Pancreas (tissue), 10 donors: ENCODE measurements around the gene TJP2. TPM values are rescaled to one million over a fixed set of nuclear protein-coding genes. Genes with fewer than 3 reads are reported as not detected.

Source experiments
- ATAC-seq, 4 donors: fragments of 200-7000 bp; cut with Tn5 transposase; one replicate each; pipeline versions ENCODE4 v1.8.0 to v1.9.1; 2020; ENCODE audit warnings: mild to moderate bottlenecking in 4 of 4, moderate library complexity in 4 of 4
- DNase-seq, 6 donors: peaks; one replicate each; pipeline ENCODE4 v3.0.0-alpha.2; 2020
- FAIRE-seq: peaks from 2 replicates; lab custom pipeline; 2012; peaks lifted over from hg19 to GRCh38; lab: Jason Lieb, UNC
- H3K27ac ChIP-seq, 4 donors: fragments of 200-600 bp; sonication (generic); 1 replicate in 3 of 4; 2 replicates in 1 of 4; pipeline versions ENCODE4 v1.5.0 to v1.8.0; 2020
- H3K27me3 ChIP-seq, 4 donors: fragments of 200-600 bp; one replicate each; pipeline ENCODE4 v1.8.0; 2021
- H3K36me3 ChIP-seq, 3 donors: fragments of 200-600 bp; sonication (generic) in 1 of 3; one replicate each; pipeline versions ENCODE4 v1.5.0 to v1.8.0; 2020 to 2021
- H3K4me1 ChIP-seq, 3 donors: fragments of 200-600 bp; one replicate each; pipeline ENCODE4 v1.8.0; 2021
- H3K4me3 ChIP-seq, 4 donors: fragments of 200-600 bp; sonication (generic) in 2 of 4; one replicate each; pipeline versions ENCODE4 v1.5.0 to v1.8.0; 2020 to 2021
- H3K9me3 ChIP-seq, 4 donors: fragments of 200-600 bp; one replicate each; pipeline ENCODE4 v1.8.0; 2021
- CTCF ChIP-seq, 4 donors: fragments of 200-600 bp; sonication (generic) in 3 of 4; IDR thresholded peaks; one replicate each; pipeline versions ENCODE4 v1.5.0 to v1.8.0; 2021; ENCODE audit warnings: antibody characterized with exemption in 4 of 4
- WGBS, 2 donors: extraction: QIAGEN DNeasy Blood & Tissue Kit; methylation state at CpG; one replicate each; pipeline ENCODE4 v1.1.7; 2013; 5-methylcytosine and 5-hydroxymethylcytosine counted together
- intact Hi-C, 3 donors: fragments of 100-400 bp; cut with DNase I; formaldehyde crosslinking; loops; one replicate each; pipeline versions ENCODE4 v1.11.1 to v1.14.2; 2022
- polyA plus RNA-seq, 2 donors: library from polyadenylated mRNA; stranded (reverse); fragments of 200-250 nt; gene quantifications; one replicate each; pipeline ENCODE4 v1.2.3, GENCODE V29; 2013
- total RNA-seq, 6 donors: library from RNA; stranded (reverse); fragmentation: NEBNext Ultra II Directional in 4 of 6; extraction: Animal tissue kit (Norgen Biotek cat#: 25700) in 4 of 6; gene quantifications; one replicate each; pipeline versions ENCODE4 v1.2.1 to v1.2.4, GENCODE V29; 2021 to 2023
- donor health status: healthy with polysubstance abuse.
- donor health status: DM: no; HTN: no; CAD: no; lungs with moderate emphysema.
- donor health status: DM: no; HTN: no; CAD: no.
- donor health status: control.
- donor health status: control.
- donor health status: Bipolar disorder and iron deficiency.
- donor health status: DM: yes; HTN: yes; CAD: no.
- donor health status: DM: no; HTN: no; CAD: no.
- donor health status: DM: no; HTN: no; CAD: no.
- donor health status: DM: yes; HTN: yes; CAD: no.

TJP2 gene
- total and polyA plus RNA-seq, 8 donors, result 24.1 to 70.3 (median 31.5) TPM

- 36 to 41% methylated on average over 5 of the region's 5 CpGs for WGBS, 2 donors
- no peak overlapping the region for H3K27ac ChIP-seq
- FAIRE-seq (no peak), DNase-seq (no peak), ATAC-seq (no peak)
- H3K4me3 ChIP-seq, result no peak overlapping the region
- intact Hi-C loops, result loop anchor here in 1 of 3 donors (5.0 kb wide), 1 partner anchor 138 kb away; no protein-coding TSS in a partner anchor
- no peaks in the 10 kb centered on the region for H3K36me3 ChIP-seq
- no peaks in the 10 kb centered on the region for H3K9me3 ChIP-seq
- no peaks in the 10 kb centered on the region for H3K27me3 ChIP-seq
- peaks cover 0 to 17% (median 0%) of the 10 kb centered on the region in 3 donors for H3K4me1 ChIP-seq
- TF ChIP-seq CTCF (IDR thresholded peaks at IDR 0.05), result no peak
These were observed 20.8 kb downstream of the TJP2 start for GRCh38 chr9:69194702-69195418.

- Histone ChIP-seq H3K4me3 (no peak overlapping the region), H3K4me1 (peaks cover 0 to 9% (median 0%) of the 10 kb centered on the region in 3 donors), H3K36me3 (no peaks in the 10 kb centered on the region), H3K27ac (no peak overlapping the region), H3K9me3 (no peaks in the 10 kb centered on the region), H3K27me3 (no peaks in the 10 kb centered on the region)
- TF ChIP-seq CTCF (IDR thresholded peaks at IDR 0.05), result no peak
- intact Hi-C loops, result no loop called here
- 36% methylated on average over 3 of the region's 3 CpGs for WGBS, 2 donors
- no peak for FAIRE-seq
- no peak for ATAC-seq
- DNase-seq, result no peak
These were observed 21.6 kb downstream of the TJP2 start for GRCh38 chr9:69195668-69196067.

GRCh38 chr9:69197687-69198086 lies 23.6 kb downstream of the TJP2 start:
- Histone ChIP-seq H3K27ac (no peak overlapping the region), H3K9me3 (no peaks in the 10 kb centered on the region), H3K4me1 (peaks cover 0 to 4% (median 0%) of the 10 kb centered on the region in 3 donors), H3K27me3 (no peaks in the 10 kb centered on the region), H3K4me3 (no peak overlapping the region), H3K36me3 (no peaks in the 10 kb centered on the region)
- FAIRE-seq, result no peak
- no peak for ATAC-seq
- no peak for DNase-seq
- 92 to 96% methylated on average over 4 of the region's 4 CpGs for WGBS, 2 donors
- intact Hi-C loops, result no loop called here
- no peak for TF ChIP-seq CTCF (IDR thresholded peaks at IDR 0.05)

- no peak for TF ChIP-seq CTCF (IDR thresholded peaks at IDR 0.05)
- intact Hi-C loops, result no loop called here
- DNase-seq (no peak), FAIRE-seq (no peak), ATAC-seq (peak in 1 of 4 donors; percentile 46)
- WGBS, 2 donors, result 55 to 61% methylated on average over 7 of the region's 7 CpGs
- Histone ChIP-seq H3K9me3 (no peaks in the 10 kb centered on the region), H3K27me3 (no peaks in the 10 kb centered on the region), H3K36me3 (no peaks in the 10 kb centered on the region), H3K4me3 (no peak overlapping the region), H3K4me1 (no peaks in the 10 kb centered on the region), H3K27ac (no peak overlapping the region)
These were observed 24.6 kb downstream of the TJP2 start for GRCh38 chr9:69198521-69199220.
